Mucosa of stomach (tissue), 1 donor: Measurements from ENCODE around the gene BARX1.
A peak's percentile ranks its signal among the peaks of the same experiment; 100 is the strongest.

Experiments used
- H3K27me3 ChIP-seq: one replicate; pipeline ENCODE4 v1.7.0; 2013; ENCODE audit warnings: mild to moderate bottlenecking, low read length; ENCODE audit not compliant: control insufficient read depth, insufficient read depth
- H3K36me3 ChIP-seq: one replicate; pipeline ENCODE4 v1.7.0; 2013; ENCODE audit warnings: low read length; ENCODE audit not compliant: control insufficient read depth, insufficient read depth
- H3K4me1 ChIP-seq: one replicate; pipeline ENCODE4 v1.7.0; 2013; ENCODE audit warnings: mild to moderate bottlenecking, low read length; ENCODE audit not compliant: control insufficient read depth, insufficient read depth
- H3K4me3 ChIP-seq: one replicate; pipeline ENCODE4 v1.7.0; 2013; ENCODE audit warnings: low read length
- H3K9ac ChIP-seq: one replicate; pipeline ENCODE4 v1.7.0; 2013; ENCODE audit warnings: mild to moderate bottlenecking, low read length, moderate library complexity
- H3K9me3 ChIP-seq: one replicate; pipeline ENCODE4 v1.7.0; 2013; ENCODE audit warnings: mild to moderate bottlenecking, low read length, moderate library complexity; ENCODE audit not compliant: control insufficient read depth
- donor health status: Pancreatic carcinoma.

Gene BARX1, protein sequence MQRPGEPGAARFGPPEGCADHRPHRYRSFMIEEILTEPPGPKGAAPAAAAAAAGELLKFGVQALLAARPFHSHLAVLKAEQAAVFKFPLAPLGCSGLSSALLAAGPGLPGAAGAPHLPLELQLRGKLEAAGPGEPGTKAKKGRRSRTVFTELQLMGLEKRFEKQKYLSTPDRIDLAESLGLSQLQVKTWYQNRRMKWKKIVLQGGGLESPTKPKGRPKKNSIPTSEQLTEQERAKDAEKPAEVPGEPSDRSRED

DNA sequence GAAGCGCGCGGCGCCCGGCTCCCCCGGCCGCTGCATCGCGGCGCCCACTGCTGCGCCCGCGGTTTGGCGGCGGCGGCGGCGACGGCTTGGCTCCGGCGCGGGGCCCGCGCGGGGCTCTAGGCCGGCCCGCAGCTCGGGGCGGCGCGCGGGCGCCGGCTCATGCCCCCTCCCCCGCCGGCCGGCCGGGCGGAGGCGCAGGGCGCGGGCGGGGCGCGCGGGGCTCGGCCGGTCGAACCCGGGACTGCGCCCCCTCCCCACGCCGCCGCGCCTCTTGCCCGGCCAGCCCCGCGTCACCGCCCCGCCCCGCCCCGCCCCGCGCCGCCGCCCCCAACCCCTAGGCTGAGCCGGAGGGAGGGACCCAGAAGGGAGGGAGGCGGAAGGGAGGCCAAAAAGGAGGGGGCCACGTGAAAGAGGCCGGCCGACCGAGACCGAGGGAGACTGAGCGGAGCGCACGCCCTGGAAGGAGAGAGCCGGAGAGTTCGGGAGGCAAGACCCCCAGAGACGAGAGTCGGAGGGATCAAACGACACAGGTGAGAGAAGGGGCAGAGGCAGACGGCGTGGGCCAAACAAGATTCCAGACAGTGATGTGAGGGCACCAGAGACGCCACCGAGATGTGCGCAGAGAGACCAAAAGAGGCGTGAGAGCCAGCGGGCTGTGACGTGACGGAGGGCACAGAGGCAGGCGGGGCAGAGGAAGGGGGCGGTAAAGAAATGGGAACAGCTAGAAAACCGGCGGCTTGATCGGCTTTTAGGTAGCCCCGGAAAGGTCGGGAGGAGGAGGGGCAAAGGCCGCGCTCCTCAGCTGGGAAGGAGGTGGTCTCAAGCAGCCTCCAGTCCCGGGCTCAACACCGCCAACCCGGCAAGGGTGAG is at the start of gene BARX1:
TSS of gene BARX1 (minus strand) at position 245 of the 870 bp plus-strand sequence. CDS start at position 36, 209 bp downstream.
- Histone ChIP-seq H3K36me3 (no peaks in the 10 kb centered on the region), H3K4me1 (peaks cover 50% of the 10 kb centered on the region), H3K4me3 (peak within 1 kb of the TSS; percentile 36), H3K9ac (peak within 1 kb of the TSS; percentile 62), H3K9me3 (no peaks in the 10 kb centered on the region), H3K27me3 (peaks cover 95% of the 10 kb centered on the region)

- no peak overlapping the region for H3K9ac ChIP-seq
- no peak overlapping the region for H3K4me3 ChIP-seq
Observed at GRCh38 chr9:94002316-94003140, 47.4 kb upstream of the BARX1 start.

GRCh38 chr9:93996863-93997262 is 41.7 kb upstream of the BARX1 start:
- H3K36me3 ChIP-seq = no peaks in the 10 kb centered on the region
- H3K4me3 ChIP-seq = no peak overlapping the region
- peaks cover 28% of the 10 kb centered on the region for H3K4me1 ChIP-seq
- no peak overlapping the region for H3K9ac ChIP-seq
- no peaks in the 10 kb centered on the region for H3K9me3 ChIP-seq
- H3K27me3 ChIP-seq = no peaks in the 10 kb centered on the region

More at GRCh38 chr9:94002316-94003140, 47.4 kb upstream of the BARX1 start:
- Histone ChIP-seq H3K27me3 (no peaks in the 10 kb centered on the region), H3K4me1 (peaks cover 18% of the 10 kb centered on the region), H3K36me3 (no peaks in the 10 kb centered on the region), H3K9me3 (no peaks in the 10 kb centered on the region)

DNA sequence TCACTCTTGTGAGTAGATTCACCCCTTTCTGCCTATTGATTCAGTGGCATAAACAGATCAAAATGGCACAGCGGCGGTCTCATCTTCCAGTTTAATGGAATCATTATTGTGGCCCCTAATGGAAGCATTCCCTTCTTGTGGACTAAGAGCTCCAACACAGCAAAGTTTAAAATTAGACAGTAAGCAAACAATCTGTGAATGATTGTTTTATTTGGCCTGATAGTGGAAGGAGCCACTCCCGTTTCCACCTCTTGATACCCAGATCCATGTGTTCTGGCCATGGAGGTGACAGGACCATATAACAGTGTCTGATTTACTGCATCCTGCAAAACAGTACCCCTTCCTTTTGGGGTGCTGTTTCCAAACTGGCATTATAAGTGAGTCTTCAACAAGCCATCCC is 41.2 kb upstream of the BARX1 start:
- Histone ChIP-seq H3K4me1 (peaks cover 28% of the 10 kb centered on the region), H3K9ac (no peak overlapping the region), H3K4me3 (no peak overlapping the region), H3K36me3 (no peaks in the 10 kb centered on the region), H3K27me3 (no peaks in the 10 kb centered on the region), H3K9me3 (no peaks in the 10 kb centered on the region)

DNA sequence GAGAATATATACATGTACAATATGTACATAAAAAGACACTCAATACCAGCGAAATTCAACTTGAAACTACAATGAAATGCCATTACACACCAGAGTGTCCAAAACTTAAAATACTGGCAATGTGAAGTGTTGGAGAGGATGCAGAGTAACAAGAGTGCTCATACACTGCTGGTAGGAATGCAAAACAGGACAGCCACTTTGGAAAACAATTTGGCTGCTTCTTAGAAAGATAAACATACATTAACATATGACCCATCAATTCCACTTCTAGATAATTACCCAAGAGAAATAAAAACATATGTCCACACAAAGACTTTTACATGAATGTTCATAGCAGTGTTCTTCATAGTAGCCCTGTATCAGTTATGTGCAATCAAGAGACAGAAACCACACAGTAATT is 39.4 kb upstream of the BARX1 start:
- H3K36me3 ChIP-seq = no peaks in the 10 kb centered on the region
- no peak overlapping the region for H3K9ac ChIP-seq
- H3K4me1 ChIP-seq = peaks cover 28% of the 10 kb centered on the region
- no peaks in the 10 kb centered on the region for H3K27me3 ChIP-seq
- H3K9me3 ChIP-seq = no peaks in the 10 kb centered on the region
- no peak overlapping the region for H3K4me3 ChIP-seq

GRCh38 chr9:93994132-93994531 is 39.0 kb upstream of the BARX1 start:
- Histone ChIP-seq H3K4me3 (no peak overlapping the region), H3K27me3 (no peaks in the 10 kb centered on the region), H3K36me3 (no peaks in the 10 kb centered on the region), H3K4me1 (peaks cover 28% of the 10 kb centered on the region), H3K9ac (no peak overlapping the region), H3K9me3 (no peaks in the 10 kb centered on the region)

GRCh38 chr9:93992830-93993229 is 37.7 kb upstream of the BARX1 start:
- Histone ChIP-seq H3K4me1 (peaks cover 28% of the 10 kb centered on the region), H3K4me3 (no peak overlapping the region), H3K9ac (no peak overlapping the region), H3K27me3 (no peaks in the 10 kb centered on the region), H3K9me3 (no peaks in the 10 kb centered on the region), H3K36me3 (no peaks in the 10 kb centered on the region)

- Histone ChIP-seq H3K36me3 (no peaks in the 10 kb centered on the region), H3K27me3 (no peaks in the 10 kb centered on the region), H3K4me1 (peaks cover 6% of the 10 kb centered on the region), H3K9me3 (no peaks in the 10 kb centered on the region), H3K4me3 (no peak overlapping the region), H3K9ac (no peak overlapping the region)
Observed at GRCh38 chr9:93990448-93990847, 35.3 kb upstream of the BARX1 start.

DNA sequence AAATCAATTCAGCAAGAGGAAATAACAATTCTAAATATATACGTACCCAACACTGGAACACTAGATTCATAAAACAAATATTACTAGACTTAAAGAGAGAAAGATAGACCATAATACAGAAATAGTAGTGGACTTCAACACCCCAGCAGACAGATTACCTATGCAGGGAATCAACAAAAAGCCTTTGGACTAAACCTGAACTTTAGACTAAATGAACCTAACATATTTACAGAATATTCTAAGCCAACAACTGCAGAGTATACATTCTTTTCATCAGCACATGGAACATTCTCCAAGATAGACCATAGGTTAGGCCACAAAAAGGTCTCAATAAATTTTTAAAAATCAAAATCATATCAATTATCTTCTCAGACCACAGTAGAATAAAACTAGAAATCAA is 32.9 kb upstream of the BARX1 start:
- Histone ChIP-seq H3K4me3 (no peak overlapping the region), H3K9ac (no peak overlapping the region), H3K36me3 (no peaks in the 10 kb centered on the region), H3K27me3 (no peaks in the 10 kb centered on the region), H3K4me1 (peaks cover 9% of the 10 kb centered on the region), H3K9me3 (no peaks in the 10 kb centered on the region)

DNA sequence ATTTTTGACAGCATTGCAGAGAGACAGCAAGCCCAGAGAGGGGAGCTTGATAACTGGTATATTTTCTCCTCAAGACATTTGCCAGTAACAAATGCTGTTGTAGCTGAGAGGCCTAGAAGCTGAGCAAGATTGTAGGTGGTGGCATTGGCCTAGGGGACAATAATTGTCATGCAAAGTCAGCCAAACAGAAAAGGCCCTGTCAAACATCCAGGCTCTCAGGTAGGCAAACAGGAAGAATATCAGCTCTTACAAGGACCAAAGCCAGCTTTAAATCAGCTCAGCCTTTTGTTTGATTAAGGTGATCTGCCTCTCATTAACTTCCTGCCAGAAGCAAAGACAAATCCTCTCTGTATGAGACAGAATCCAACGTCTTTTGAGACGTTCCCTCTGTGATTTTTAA is 29.7 kb upstream of the BARX1 start:
- peaks cover 9% of the 10 kb centered on the region for H3K4me1 ChIP-seq
- no peak overlapping the region for H3K9ac ChIP-seq
- no peak overlapping the region for H3K4me3 ChIP-seq
- no peaks in the 10 kb centered on the region for H3K36me3 ChIP-seq
- no peaks in the 10 kb centered on the region for H3K27me3 ChIP-seq
- H3K9me3 ChIP-seq = no peaks in the 10 kb centered on the region

DNA sequence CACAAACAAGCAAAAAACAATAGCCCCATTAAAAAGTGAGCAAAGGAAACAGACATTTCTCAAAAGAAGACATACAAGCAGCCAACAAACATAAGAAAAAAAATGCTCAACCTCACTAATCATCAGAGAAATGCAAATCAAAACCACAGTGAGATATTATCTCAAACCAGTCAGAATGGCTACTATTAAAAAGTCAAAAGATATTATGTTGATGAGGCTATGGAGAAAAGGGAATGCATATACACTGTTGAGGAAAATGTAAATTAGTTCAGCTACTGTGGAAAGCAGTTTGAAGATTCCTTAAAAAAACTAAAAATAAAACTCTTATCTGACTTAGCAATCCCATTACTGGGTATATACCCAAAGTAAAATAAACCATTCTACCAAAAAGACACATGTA is 28.7 kb upstream of the BARX1 start:
- Histone ChIP-seq H3K9ac (no peak overlapping the region), H3K36me3 (no peaks in the 10 kb centered on the region), H3K27me3 (no peaks in the 10 kb centered on the region), H3K4me1 (peaks cover 9% of the 10 kb centered on the region), H3K9me3 (no peaks in the 10 kb centered on the region), H3K4me3 (no peak overlapping the region)

DNA sequence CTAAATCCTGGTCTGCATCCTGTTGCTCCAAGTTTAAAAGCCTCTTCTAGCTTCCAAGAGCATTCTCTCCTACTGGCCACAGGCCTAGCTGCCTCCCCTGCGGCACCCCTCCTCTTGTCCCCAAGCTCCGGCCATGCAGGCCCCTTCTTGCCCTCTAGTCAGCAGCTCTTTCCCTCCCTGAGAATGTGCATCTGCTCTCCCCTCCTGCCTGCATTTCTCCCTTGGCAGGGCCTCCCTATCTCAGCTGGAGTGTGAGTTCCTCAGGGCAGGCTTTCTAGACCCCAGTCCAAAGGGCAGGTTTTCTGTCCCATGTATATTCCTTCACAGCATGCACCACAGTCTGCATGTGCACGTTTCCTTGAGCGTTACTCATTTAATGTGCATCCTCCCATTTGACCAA is 24.6 kb upstream of the BARX1 start:
- Histone ChIP-seq H3K4me3 (no peak overlapping the region), H3K9ac (no peak overlapping the region), H3K9me3 (no peaks in the 10 kb centered on the region), H3K27me3 (no peaks in the 10 kb centered on the region), H3K36me3 (no peaks in the 10 kb centered on the region), H3K4me1 (peaks cover 4% of the 10 kb centered on the region)
